ENCODE results near the gene GBA2.
A peak's percentile ranks its signal among the peaks of the same experiment; 100 is the strongest.

Gene GBA2

GRCh38 chr9:35727676-35728040 is 21.4 kb downstream of the GBA2 start:
- no peak for TF ChIP-seq CTCF (IDR thresholded peaks at IDR 0.05; ENCODE audit: low read depth, low read length)
- peak overlapping the region; percentile 86 for H3K4me3 ChIP-seq (ENCODE audit: low read depth, low read length)

- peak; percentile 12; the same call in 1 of the 2 replicates for TF ChIP-seq CTCF (IDR thresholded peaks at IDR 0.05; ENCODE audit: low read depth, low read length)
Observed at GRCh38 chr9:35726931-35727330, 22.1 kb downstream of the GBA2 start.

GRCh38 chr9:35725362-35725761 is 23.7 kb downstream of the GBA2 start:
- H3K4me3 ChIP-seq (ENCODE audit: low read depth, low read length), result no peak overlapping the region
- TF ChIP-seq CTCF (IDR thresholded peaks at IDR 0.05; ENCODE audit: low read depth, low read length), result no peak

More at GRCh38 chr9:35726931-35727330, 22.1 kb downstream of the GBA2 start:
- peak overlapping the region; percentile 86 for H3K4me3 ChIP-seq (ENCODE audit: low read depth, low read length)

GRCh38 chr9:35723908-35724307 is 25.1 kb downstream of the GBA2 start:
- TF ChIP-seq CTCF (IDR thresholded peaks at IDR 0.05; ENCODE audit: low read depth, low read length), result no peak
- no peak overlapping the region for H3K4me3 ChIP-seq (ENCODE audit: low read depth, low read length)

- TF ChIP-seq CTCF (IDR thresholded peaks at IDR 0.05; ENCODE audit: low read depth, low read length), result no peak
- H3K4me3 ChIP-seq (ENCODE audit: low read depth, low read length), result no peak overlapping the region
Observed at GRCh38 chr9:35723426-35723825, 25.6 kb downstream of the GBA2 start.

GRCh38 chr9:35719546-35719945 is 29.5 kb downstream of the GBA2 start:
- no peak for TF ChIP-seq CTCF (IDR thresholded peaks at IDR 0.05; ENCODE audit: low read depth, low read length)

GRCh38 chr9:35718721-35719511 is 30.1 kb downstream of the GBA2 start:
- no peak for TF ChIP-seq CTCF (IDR thresholded peaks at IDR 0.05; ENCODE audit: low read depth, low read length)
- no peak overlapping the region for H3K4me3 ChIP-seq (ENCODE audit: low read depth, low read length)

More at GRCh38 chr9:35719546-35719945, 29.5 kb downstream of the GBA2 start:
- H3K4me3 ChIP-seq (ENCODE audit: low read depth, low read length), result no peak overlapping the region
